Ascending aorta (tissue), 2 donors: ENCODE results near the gene MAMDC4. TPM values are rescaled to one million over a fixed set of nuclear protein-coding genes. Genes with fewer than 3 reads are reported as not detected.
"Not testable (repeated sequence)": the region's sequence is repeated elsewhere in the genome, so short reads cannot be mapped to it uniquely, and the experiment has no call there.

Source experiments
- DNase-seq, 2 donors: peaks; one replicate each; pipeline ENCODE4 v3.0.0-alpha.2; 2019; ENCODE audit warnings: low spot score in 2 of 2
- H3K27ac ChIP-seq, 2 donors: fragments of 200-600 bp; sonication (generic); one replicate each; pipeline ENCODE4 v1.5.1; 2016 to 2017; ENCODE audit warnings: mild to moderate bottlenecking in 1 of 2
- H3K27me3 ChIP-seq: fragments of 200-600 bp; sonication (generic); one replicate; pipeline ENCODE4 v1.5.1; 2017
- H3K36me3 ChIP-seq, 2 donors: fragments of 200-600 bp; sonication (generic); one replicate each; pipeline ENCODE4 v1.5.1; 2016
- H3K4me1 ChIP-seq, 2 donors: fragments of 200-600 bp; sonication (generic); one replicate each; pipeline ENCODE4 v1.5.1; 2016 to 2017; ENCODE audit warnings: mild to moderate bottlenecking in 1 of 2
- H3K4me3 ChIP-seq, 2 donors: fragments of 200-600 bp; sonication (generic); one replicate each; pipeline ENCODE4 v1.5.1; 2016 to 2017; ENCODE audit warnings: mild to moderate bottlenecking in 1 of 2
- H3K9me3 ChIP-seq, 2 donors: fragments of 200-600 bp; sonication (generic); one replicate each; pipeline ENCODE4 v1.5.1; 2016
- CTCF ChIP-seq, 3 experiments: fragments of 200-600 bp in 2 of 3; fragments of 450-650 bp in 1 of 3; sonication (generic) in 2 of 3; IDR thresholded peaks; one replicate each; pipeline ENCODE4 v1.5.1; 2016 to 2019; ENCODE audit warnings: antibody characterized with exemption in 3 of 3, mild to moderate bottlenecking in 1 of 3, moderate library complexity in 1 of 3
- intact Hi-C: fragments of 100-400 bp; cut with DNase I; formaldehyde crosslinking; loops from one replicate; pipeline ENCODE4 v1.15.1; 2023
- total RNA-seq: library from RNA; depleted of rRNA; stranded (reverse); fragments of >200 nt; gene quantifications from one replicate; pipeline ENCODE4 v1.1.0, GENCODE V29; 2016

The MAMDC4 gene
- total RNA-seq, 1 donor from 2014 or later: 5.0 TPM

- no peak for TF ChIP-seq CTCF (IDR thresholded peaks at IDR 0.05)
- no peaks in the 10 kb centered on the region for H3K9me3 ChIP-seq
- no peak for DNase-seq
- intact Hi-C loops: no loop called here
- no peak overlapping the region for H3K4me3 ChIP-seq
- H3K36me3 ChIP-seq: peaks cover 44 to 70% of the 10 kb centered on the region in 2 donors
- no peak overlapping the region for H3K27ac ChIP-seq
- no peaks in the 10 kb centered on the region for H3K4me1 ChIP-seq
- no peaks in the 10 kb centered on the region for H3K27me3 ChIP-seq
Observed at GRCh38 chr9:136831720-136832104, 20.4 kb upstream of the MAMDC4 start.

- DNase-seq: no peak
- Histone ChIP-seq H3K4me1 (no peaks in the 10 kb centered on the region), H3K36me3 (peaks cover 43 to 72% of the 10 kb centered on the region in 2 donors), H3K4me3 (no peak overlapping the region), H3K9me3 (no peaks in the 10 kb centered on the region), H3K27ac (no peak overlapping the region), H3K27me3 (no peaks in the 10 kb centered on the region)
- no peak for TF ChIP-seq CTCF (IDR thresholded peaks at IDR 0.05)
- intact Hi-C loops: no loop called here
Observed at GRCh38 chr9:136832581-136832980, 19.6 kb upstream of the MAMDC4 start.

- DNase-seq, H3K9me3 ChIP-seq, H3K4me3 ChIP-seq, H3K4me1 ChIP-seq, H3K27ac ChIP-seq, H3K27me3 ChIP-seq, intact Hi-C loops: not testable (repeated sequence)
- peaks cover 41 to 73% of the 10 kb centered on the region in 2 donors for H3K36me3 ChIP-seq
Observed at GRCh38 chr9:136833381-136834048, 18.6 kb upstream of the MAMDC4 start.

- no peaks in the 10 kb centered on the region for H3K27me3 ChIP-seq
- no peak overlapping the region for H3K4me3 ChIP-seq
- intact Hi-C loops: no loop called here
- DNase-seq: no peak
- H3K9me3 ChIP-seq: no peaks in the 10 kb centered on the region
- no peak overlapping the region for H3K27ac ChIP-seq
- H3K4me1 ChIP-seq: no peaks in the 10 kb centered on the region
- no peak for TF ChIP-seq CTCF (IDR thresholded peaks at IDR 0.05)
- H3K36me3 ChIP-seq: peaks cover 36 to 72% of the 10 kb centered on the region in 2 donors
Observed at GRCh38 chr9:136835162-136835931, 16.8 kb upstream of the MAMDC4 start.

- Histone ChIP-seq H3K36me3 (peaks cover 28 to 69% of the 10 kb centered on the region in 2 donors), H3K4me1 (no peaks in the 10 kb centered on the region), H3K9me3 (no peaks in the 10 kb centered on the region), H3K27me3 (no peaks in the 10 kb centered on the region), H3K4me3 (no peak overlapping the region), H3K27ac (no peak overlapping the region)
- no peak for TF ChIP-seq CTCF (IDR thresholded peaks at IDR 0.05)
- intact Hi-C loops: no loop called here
- DNase-seq: no peak
Observed at GRCh38 chr9:136835932-136836904, 15.9 kb upstream of the MAMDC4 start.
